CD4-positive, alpha-beta T cell treated with Interleukin-2 at 100 ng/mL for 4 hours (primary cell): Measurements from ENCODE around the gene ISL2.

Experiments used
- DNase-seq: peaks from one replicate; pipeline ENCODE4 v3.0.0-alpha.2; 2020; ENCODE audit warnings: low spot score

Gene ISL2

DNA sequence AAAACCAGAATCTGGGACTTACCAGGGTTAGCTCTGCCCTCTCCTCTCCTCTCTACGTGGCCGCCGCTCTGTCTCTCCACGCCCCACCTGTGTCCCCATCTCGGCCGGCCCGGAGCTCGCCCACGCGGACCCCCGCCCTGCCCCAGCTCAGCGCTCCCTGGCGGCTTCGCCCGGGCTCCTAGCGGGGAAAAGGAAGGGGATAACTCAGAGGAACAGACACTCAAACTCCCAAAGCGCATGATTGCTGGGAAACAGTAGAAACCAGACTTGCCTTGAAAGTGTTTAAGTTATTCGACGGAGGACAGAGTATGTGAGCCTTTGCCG lies 5.4 kb downstream of the ISL2 start:
- no peak for DNase-seq

DNA sequence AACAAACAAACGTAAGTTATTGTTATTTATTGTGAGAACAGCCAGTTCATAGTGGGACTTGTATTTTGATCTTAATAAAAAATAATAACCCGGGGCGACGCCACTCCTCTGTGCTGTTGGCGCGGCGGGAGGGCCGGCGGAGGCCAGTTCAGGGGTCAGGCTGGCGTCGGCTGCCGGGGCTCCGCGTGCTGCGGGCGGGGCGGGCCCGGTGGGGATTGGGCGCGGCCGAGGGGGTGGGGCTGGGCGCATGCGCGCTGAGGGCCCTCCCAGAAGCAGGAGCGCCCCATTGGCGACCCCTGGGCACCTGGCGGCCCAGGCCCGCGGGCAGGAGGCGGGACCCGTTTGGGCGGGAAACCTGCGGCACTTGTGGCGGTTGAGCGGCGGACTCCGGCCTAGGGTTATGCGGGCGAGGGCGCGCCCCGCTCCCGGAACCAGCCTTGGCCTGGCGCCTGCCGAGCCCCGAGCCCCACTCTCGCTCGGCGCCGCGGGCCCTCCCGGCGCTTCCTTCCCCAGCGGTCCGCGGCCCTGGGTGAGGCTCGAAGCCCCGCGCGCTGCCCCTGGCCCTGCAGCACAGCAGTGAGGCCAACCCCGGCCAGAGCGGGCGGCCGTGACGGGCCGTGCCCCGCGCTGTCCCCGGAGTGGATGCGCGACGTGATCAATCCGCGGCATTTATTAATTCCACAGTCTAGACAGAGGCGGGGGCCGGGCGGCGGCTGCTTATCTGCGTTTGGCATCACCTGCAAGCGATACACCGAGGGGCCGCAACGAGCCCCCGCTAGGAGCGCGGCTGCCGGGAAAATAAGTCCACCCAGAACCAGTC lies 6.0 kb downstream of the ISL2 start:
- DNase-seq, result no peak

DNA sequence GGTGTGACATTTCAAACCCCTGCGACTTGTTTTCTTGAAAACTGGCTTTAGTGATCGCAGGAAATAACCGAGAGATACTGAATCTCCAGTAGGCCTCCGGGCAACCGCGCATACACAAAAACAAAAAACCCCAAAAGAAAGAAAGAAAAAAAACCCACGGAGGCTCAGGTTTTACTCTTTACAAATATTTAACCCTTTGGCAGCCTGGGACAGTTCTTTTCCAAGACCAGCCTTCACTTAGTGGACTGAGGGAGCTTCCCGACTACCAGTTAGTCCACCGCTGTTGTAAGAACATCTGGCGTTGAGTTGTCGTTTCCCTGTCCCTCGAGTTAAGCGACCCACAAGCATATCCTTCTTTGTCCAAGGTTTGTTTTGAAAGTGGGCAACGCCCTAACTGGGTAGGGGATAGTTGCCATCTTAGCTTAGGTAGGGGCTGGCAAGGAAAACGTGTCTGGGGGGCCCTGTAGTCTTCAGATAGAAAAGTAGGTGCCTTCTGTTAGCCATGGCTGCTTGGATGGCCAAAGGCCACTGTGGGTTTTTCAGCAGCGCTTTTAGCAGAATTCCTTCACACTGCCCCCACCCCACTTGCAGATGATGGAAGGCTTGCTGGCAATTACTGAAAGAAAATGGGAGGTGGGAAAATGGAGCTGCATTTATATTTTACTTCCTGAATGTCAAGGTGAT lies 6.9 kb downstream of the ISL2 start:
- DNase-seq, result no peak

DNA sequence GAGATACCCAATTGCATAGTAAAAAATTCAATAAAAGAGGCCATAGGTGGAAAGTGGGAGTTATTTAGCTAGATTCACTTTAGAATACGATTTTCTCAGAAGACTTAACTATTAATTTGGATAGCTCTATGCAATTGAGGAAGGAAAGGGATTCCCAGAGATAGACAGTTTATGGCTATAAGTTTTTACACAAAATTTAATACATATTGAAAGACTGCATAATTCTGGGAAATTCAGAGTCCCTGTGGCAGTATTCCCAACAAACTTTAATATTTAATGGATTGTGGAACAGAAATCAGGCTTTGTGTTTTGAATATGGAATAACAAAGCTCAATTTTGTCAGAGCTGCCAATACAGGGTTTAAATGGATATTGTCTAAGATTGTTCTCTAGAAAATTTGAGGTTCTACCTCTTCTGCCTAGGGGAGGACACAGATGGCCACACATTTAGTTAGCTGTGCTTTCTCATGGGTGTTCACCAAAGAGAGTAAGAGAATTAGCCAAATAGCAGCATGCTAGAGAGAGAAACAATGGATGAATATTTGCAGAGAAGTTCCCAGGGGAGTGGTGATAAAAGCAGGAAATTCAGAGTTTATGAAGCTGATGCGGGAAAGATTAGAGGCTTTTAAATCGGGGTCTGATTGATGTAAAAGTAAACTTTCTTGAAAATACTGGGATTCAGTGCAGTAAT lies 8.5 kb downstream of the ISL2 start:
- no peak for DNase-seq

DNA sequence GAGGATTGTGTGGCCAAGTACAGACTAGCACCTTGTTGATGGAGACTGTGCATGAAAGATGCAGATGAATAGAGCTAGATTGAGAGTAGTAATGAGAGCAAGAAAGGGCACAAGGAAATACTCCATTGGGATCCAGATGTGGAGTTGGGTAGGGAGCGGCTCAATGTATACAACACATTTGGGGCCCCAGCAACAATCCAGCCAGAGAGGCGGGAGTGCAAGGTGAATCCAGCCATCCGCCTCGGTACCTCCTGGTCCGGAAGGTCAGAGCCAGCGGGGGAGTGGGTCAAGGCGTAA lies 9.0 kb downstream of the ISL2 start:
- no peak for DNase-seq

DNA sequence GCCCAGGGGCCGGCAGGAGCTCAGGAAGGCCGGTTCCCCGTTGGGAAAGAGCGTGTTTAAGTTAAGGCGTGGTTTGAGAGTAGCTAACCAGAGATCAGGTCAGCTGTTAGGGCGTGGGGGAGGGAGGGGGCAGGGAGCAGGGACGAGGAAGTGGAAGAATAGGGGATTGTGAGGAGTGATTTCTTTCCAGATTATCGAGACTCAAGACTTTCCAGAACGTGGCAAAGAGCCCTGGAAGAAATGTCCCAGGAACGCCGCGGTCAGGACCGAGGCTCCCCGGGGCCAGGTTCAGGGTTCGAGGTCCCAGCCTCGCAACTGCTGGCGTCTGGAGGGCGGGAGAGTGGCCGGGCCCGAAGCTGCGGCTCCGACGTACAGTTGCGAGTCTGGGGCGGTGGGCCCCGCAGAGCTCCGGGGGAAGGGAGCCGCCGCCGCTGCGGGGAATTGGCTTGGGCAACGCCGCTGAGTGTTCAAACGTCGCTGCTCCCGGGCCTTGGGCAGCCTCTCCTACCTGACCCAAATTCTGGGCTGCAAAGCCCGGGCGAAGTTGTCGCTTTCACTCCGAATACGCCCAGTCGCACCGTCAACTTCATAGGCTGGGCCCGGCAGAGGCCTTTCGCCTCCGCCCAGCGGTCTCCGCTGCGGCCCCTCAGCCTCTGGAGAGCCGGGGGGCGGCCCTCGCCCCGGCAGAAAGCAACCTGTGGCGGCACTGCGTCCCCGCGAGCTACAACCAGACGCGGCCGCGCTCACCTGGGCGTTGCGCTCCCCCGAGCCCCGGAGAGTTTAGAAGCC lies 9.5 kb downstream of the ISL2 start:
- no peak for DNase-seq

DNA sequence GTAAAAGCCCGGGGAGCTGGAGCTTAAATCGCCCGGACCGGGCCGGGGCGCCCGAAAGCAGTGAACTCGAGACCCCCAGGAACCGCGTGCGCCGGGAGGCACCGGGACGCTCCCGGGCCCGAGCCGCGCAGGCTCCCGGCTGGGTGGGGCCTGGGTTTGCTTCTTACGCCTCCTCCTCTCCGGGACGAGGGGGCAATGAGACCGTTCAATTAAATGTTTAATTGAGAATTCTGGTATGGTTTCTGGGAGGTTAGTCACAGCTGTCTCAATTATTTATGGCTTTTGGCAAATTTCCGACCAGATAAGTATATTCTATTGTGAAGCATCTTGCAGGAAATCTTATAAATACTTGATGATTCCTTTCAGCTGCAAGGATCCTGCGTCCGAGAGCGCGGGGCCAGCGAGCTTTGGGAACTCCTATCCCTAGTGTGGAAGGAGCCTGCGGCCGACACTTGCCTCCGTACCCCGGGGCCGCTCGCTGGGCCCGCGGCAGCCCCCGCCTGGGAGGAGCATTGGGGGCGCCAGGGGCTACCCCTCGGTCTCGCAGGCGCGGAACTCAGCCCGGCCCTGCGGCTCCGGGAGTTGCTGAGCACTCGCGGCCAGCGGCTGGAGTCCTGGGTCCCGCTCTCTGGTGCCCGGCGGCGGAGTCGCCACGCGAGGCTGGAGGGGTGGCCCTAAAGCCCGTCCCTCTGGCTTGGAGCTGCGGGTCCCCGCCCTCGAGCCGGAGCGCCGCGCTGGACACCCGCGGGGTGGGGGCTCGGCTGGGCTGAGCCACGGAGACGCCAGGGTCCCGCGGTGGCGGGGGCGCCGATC lies 10.3 kb downstream of the ISL2 start:
- DNase-seq, result no peak

DNA sequence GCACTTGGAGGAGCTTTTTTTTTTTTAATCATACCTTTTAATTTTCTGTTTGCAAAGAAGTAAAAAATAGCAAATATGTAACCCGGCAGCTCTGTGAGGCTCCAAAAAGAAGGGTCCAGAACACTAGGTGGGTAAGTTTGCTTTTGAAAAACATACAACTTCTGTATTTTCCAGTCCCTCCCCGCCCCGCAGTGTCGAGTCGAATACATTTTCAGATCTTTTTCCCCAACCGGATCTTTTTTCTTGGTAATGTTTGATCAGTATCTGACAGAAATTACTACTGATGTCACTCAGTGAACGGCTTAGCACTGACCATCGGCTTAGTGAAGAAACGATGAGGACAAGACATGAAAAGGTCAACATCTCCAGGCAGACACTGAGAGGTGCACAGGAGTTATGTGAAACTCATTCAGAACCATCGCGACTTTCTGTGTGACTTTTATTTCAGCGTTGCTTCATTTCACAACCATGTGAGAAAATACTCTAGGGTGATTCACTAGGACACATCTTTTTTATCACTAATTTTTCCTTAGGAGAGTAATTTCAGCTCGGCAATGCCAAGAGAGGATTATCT lies 11.0 kb downstream of the ISL2 start:
- no peak for DNase-seq

DNA sequence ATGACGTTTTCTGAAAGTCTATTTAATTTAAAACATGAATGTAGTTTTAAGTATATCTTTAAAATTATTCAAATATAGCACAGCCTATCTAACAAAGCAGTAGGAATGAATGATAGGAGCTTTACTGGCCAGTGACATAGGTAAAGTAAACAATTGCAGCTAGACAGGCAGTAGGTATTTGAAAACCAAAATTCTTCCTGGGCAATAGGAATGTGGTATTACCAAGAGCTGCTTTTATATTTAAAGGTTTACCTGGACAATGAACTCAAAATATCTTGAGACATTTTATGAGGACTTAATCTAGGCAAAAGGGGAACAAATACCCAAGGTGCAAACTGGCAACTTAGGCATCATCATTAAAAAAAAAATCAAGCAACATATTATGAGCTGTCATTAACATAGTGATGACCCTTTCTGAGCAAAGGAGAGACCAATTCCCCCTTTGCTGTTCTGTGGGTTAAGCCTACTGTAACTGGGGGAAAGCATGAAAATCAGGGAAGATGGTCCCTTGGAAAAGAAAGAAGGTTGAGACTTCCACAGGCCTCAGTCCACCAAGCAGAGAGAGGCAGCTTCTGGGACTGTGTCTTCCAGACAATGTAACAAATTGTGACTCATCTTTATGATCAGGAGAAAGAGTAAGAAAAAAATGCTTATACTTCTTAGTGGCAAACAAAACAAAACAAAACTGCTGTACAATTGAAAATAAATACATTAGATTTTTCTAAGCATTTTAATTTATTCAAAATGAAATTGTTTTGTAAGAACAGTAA lies 12.9 kb downstream of the ISL2 start:
- no peak for DNase-seq

DNA sequence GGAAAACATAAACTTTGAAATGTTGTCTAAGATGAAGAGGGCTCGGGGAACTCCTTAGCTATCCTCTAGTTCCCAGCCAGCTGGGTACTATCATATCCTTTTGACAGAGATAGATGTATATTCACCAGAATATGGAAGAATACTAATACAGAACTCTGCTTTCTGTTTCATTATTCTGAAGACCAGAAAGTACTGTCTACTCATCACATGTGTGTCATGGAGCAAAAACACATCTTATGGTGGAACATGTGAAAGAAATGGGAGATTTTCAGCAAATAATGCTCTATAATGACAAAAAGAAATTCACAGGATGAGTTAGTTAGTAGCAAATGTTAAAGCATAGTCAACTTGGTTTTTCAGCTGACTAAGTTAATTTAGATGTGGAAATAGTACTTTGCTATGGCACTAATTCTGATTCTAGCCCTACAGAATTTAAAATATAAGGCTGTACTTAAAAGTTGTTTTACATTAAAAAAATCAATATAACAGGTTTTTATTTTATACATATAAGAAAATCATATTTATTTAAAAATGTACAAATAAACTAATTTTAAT lies 16.5 kb downstream of the ISL2 start:
- no peak for DNase-seq

DNA sequence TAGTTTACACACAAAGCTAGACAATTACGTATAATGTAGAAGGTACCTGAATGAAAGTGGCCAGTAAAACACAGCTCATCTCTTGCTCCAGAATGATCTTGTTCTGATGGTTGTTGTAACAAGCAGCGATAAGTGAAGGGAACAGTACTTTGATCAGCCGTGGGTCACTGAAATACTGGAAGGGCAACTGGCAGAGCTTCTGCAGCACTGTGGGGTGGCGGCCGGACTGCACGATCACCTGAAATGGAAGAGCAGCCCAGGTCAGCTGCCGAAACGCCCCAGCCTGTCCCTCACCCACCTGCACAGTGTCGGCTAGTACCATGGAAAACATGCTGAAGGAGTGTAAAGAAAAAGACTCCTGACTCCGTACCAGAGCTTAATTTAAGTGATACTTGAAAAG lies 17.3 kb downstream of the ISL2 start:
- DNase-seq, result no peak

DNA sequence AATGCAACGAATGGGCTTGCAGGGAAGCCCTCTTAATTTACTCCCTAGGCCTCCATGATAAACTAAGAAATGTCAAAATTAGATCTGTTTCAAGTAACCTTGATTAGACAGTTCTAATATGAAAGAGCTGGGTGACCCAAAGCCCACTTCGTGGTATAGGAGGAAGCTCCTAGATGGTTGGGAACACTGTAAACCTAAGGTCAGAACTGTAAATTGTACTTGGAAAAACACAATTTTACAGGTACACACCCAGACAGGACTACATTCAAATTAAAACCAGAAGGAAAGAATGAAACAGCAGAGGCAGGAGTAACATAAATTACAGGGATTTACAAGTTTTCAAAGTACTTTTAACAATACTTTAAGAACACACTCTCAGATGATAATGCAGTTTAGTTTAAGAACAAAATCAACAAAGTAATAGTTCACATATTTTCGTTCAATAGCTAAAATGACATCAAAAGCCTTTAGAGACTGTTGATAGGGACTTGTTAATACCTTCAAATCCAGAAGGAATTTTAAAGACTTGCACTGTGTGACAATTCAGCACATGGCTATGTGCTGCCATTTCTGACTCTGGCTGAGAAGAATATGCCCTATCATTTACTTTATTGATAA lies 18.4 kb downstream of the ISL2 start:
- no peak for DNase-seq

DNA sequence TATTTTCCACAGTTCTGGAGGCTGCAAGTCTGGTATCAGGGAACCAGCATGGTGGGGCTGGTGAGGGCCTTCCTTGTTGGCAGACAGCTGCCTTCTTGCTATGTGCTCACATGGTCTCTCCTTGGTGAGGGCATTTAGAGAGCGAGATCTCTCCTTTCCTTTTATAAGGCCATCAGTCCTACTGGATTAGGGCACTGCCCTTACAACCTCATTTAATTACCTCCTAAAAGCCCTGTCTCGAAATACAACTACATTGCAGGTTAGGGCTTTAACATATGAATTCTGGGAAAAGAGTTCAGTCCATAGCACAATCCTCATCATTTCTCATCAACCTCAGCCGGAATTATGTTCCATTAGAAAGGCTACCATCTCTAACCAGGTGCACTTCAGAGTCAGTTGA lies 21.9 kb downstream of the ISL2 start:
- no peak for DNase-seq

DNA sequence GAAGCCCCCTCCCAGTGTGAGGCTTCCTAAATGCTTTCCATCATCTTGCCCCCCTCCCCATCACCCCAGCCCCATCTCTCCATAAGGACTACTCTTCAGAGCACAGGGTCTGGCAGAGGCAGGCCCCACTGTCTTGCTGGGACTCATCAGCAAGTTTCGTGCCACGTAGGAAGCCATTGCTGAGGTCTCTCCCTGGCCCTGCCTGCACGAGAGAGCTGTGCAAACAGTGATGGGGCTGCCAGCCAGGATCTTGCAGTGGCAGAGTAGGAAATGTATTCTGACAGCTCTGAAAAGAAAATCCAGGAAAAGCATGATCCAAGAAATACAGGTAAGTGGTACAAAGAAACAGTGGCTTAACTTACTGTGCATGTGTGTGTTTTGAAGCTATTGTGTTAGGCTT lies 22.6 kb downstream of the ISL2 start:
- no peak for DNase-seq

DNA sequence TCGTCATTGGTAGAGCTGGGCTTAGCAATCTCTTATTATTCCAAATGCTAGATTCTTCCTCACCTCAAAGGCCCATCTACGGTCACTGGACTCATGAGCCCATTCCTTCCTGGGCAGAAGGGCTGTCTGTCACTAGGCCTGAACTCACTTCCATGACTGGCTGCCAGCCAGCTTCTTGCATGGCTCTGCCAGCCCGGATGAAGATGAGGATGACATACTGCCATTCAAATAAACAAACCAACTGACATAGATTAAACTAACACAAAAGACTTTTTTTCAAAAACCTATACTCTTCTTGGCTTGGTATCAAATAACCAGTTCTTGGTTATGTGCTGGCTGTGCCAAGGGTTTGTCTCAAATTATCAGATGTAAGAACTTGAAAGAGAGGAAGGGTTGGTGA lies 23.8 kb downstream of the ISL2 start:
- no peak for DNase-seq

DNA sequence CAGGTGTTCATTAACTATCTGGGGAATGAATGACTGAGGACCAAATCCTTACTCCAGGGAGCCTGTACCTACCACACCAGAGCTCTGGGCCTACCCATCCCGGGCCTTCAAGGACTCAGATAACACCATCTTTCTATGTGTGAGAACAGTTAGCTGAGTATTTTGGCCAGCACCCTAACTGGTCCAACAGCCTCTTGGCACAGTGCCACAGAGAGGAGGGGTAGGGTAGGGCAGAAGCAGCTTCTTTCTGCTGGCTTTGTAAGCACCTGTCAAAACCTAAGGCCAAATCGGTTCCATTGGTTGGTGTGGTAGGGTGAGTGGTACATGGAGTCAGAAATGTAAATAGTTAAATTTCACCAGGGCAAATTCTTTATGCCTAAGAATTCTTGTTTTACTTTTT lies 26.7 kb downstream of the ISL2 start:
- no peak for DNase-seq

DNA sequence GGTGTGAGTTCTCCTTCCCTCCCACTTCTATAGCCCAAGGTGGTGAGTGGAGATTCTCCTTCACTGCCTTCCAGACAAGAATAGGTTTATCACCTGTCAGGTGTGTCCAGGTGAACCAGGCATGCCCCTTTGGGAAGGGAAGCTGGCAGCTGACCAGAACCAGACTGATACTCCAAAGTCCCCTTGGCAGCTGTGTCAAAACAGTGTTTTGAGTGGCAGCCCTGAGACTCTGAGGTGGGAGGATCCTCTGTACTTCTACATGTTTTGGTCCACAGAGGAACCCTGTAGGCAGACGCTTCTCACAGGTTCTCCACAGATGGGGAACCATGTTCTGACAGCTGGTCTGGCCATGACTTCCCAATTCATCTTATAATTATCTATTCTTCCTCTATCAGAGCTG lies 30.1 kb downstream of the ISL2 start:
- no peak for DNase-seq

DNA sequence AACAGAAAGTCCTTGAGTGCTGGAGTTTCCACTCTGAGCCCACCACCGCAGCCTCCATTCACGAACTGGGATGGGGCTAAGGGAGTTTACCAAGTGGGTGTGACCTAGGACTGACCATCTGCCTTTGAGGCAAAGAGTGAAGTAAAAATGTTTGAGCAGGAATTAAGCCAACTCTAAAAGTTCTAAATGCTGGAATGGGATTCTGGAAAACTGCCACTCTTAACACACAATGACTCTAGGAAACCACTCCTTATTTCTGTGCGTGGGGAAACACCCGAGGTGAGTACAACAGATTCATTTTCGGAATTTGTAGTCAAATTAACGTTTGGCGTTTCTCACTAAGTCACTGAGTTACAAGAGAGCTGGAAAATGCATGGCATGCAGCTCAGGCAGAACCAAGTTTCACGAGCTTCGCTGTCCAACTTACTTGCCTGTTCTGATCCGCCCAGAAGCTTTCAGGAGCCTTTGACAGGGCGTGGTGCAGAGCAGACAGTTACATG lies 31.6 kb downstream of the ISL2 start:
- DNase-seq, result no peak

DNA sequence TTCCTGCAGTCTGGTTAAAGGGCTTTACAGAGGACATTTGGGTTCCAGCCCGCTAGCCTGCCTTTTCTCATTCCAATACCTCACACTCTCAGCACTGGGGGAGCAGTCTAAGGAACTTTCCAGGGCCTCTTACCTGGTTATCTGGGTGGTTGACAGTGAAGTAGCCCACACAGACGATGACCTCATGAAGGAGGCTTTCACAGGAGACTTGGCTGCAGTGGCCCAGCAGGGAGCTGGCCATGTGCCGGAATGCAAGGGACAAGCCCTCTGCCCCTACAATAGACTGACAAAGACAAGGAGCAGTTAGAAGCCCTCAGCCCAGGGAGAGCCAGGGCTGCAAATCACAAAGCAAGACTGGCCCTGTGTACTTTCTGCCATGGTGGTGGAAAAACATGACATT lies 39.5 kb downstream of the ISL2 start:
- no peak for DNase-seq

DNA sequence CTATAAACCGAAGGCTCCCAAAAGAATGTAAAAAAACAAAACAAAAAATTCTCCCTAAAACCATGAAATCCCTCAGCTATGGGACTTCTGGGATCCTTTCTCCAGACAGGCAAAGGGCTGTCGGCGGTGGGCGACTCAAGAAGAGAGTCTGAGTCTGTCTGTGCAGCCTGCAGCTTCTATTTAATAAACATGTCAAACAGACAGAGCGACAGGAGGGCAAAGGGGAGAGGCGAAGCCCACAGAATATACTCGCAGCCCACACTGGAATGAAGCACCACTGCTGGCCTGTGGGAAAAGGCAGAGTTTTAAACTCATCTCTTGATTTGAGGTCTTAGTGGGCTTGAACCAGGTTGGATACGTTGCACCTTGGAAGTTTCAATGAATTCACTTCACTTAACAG lies 40.2 kb downstream of the ISL2 start:
- no peak for DNase-seq
